GM04503 (cell line): ENCODE data around the gene WDR91.
A peak's percentile ranks its signal among the peaks of the same experiment; 100 is the strongest.
"Not testable (repeated sequence)": the region's sequence is repeated elsewhere in the genome, so short reads cannot be mapped to it uniquely, and the experiment has no call there.

Experiments
- DNase-seq: peaks from one replicate; pipeline ENCODE4 v3.0.0-alpha.2; 2012; ENCODE audit warnings: low read depth

Gene WDR91

DNA sequence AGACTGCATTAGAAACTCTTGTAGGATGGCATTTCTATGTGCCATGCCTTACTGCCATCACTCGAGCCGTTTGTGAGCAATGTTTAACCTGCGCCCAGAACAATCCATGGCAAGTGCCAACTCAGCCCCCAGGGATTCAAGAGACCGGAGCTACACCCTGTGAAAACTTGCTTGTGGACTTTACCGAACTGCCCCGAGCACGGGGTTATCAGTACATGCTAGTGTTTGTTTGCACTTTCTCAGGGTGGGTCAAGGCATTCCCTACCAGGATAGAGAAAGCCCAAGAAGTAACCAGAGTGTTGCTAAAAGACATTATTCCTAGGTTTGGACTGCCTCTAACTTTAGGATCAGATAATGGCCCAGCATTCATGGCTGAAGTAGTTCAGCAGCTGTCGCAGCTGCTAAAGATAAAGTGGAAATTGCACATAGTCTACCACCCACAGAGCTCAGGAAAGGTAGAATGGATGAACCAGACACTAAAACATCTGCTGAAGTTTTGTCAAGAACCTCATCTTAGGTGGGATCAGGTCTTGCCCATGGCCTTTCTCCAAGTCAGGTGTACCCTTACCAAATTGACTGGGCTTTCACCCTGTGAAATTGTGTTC lies 31.9 kb downstream of the WDR91 start:
- DNase-seq = no peak

DNA sequence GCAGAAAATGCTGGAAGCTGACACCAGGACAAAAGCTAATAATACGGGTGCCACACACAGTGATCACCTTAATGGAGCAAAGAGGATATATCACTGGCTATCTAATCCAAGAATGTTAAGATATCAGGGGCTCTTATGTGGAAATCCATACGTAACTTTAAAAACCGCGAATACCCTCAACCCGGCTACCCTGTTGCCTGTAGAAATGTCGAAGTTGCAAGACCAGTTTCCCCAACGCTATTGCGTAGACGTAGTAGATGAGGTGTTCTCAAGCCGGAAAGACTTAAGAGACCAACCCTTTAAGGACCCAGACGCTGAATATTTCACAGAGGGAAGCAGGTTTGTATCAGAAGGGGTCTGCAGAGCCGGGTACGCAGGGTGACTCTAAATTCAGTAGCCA lies 33.0 kb downstream of the WDR91 start:
- DNase-seq = no peak

DNA sequence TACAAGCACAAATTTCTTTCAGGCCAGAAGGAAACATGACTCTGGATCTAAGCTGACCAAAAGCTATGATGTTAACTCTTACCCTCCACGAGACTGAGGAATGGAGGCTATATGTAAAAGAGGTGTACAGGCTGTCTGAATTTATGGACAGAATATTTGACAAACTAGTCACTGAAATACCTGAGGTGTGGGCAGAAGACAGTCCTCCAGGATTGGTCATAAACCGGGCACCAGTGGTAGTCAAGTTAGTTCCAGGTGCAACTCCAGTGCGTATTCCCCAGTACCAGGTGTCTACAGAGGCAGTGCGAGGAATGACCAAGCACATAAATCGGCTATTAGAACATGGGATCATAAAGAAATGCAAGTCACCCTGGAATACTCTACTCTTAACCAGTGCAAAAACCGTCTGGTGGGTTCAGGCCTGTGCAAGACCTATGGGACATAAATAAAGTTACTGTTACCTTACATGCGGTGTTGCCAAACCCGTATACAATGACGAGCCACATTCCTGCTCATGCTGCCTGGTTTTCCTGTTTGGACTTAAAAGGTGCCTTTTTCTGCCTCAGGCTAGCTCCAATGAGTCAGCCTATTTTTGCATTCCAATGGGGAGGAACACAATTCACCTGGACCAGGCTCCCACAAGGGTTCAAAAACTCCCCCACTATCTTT lies 34.2 kb downstream of the WDR91 start:
- no peak for DNase-seq

DNA sequence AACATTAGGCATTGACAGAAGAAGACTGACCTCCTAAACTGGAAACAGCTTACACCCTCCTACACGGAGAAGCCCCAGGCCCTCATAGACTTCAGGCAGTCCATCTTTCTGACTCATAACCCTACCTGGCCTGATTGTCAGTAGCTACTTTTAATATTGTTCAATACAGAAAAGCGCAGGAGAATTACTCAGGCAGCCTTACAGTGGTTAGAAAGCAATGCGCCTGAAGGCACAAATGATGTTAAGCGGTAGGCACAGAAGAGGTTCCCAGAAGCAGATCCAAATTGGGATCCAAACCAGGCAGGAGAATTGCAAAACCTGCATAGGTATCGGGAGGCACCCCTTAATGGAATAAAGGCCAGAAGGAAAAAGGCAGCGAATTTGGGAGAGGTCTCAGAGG lies 35.4 kb downstream of the WDR91 start:
- no peak for DNase-seq

DNA sequence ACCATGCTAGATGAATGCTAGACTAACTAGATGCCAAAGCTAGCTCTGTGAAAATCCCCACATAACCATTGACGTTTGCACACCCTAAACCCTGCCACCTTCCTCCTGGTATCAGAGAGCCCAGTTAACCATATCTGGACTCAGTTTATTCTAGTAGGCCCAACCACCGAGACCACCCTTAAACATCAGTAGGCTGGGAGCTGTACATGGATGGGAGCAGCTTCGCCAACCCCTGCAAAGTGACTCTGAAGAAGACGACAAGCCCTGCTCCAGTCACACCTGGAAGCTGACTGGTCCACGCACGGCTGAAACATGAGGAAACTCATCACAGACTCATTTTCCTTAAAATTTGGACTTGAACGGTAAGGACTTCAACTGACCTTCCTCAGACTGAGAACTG lies 36.4 kb downstream of the WDR91 start:
- no peak for DNase-seq

DNA sequence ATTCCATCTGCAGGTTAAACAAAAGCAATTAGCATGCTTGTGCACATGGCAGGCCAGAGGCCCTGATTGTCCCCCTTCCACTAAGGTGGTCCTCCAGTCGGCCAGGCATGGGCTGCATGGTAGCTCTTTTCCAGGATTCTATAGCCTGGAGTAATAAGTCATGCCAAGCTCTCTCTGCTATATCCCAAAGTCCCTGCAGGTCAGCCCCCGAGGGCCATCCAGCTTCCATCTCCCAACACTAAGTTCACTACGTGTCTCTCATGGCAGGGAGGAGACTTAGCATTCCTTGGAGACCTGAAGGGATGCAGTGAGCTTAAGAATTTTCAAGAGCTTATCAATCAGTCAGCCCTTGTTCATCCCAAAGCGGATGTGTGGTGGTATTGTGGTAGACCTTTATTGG lies 37.4 kb downstream of the WDR91 start:
- DNase-seq = not testable (repeated sequence)

DNA sequence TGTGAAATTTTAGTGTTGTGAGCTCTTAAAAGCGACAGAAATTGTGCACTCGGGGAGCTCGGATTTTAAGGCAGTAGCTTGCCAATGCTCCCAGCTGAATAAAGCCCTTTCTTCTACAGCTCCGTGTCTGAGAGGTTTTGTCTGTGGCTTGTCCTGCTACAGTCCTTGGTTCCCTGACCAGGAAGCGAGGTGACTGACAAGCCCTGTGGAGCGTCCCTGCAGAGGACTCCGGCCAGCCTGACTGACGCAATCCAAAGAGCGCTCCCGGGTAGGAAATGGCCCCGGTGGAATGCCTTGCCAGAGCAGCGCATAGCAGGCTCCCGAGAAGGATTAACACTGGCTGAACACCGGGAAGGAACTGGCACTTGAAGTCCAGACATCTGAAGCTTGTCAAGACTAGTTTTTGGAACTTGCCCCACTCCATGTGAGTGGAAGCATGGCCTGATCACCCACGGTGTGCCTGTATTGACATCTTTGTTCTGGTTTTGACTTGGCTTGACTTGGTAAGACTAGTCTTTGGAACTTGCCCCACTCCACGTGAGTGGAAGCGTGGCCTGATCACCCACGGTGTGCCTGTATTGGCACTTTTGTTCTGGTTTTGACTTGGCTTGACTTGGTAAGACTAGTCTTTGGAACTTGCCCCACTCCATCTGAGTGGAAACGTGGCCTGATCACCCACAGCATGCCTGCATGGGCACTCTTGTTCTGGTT lies 39.6 kb downstream of the WDR91 start:
- DNase-seq = not testable (repeated sequence)

DNA sequence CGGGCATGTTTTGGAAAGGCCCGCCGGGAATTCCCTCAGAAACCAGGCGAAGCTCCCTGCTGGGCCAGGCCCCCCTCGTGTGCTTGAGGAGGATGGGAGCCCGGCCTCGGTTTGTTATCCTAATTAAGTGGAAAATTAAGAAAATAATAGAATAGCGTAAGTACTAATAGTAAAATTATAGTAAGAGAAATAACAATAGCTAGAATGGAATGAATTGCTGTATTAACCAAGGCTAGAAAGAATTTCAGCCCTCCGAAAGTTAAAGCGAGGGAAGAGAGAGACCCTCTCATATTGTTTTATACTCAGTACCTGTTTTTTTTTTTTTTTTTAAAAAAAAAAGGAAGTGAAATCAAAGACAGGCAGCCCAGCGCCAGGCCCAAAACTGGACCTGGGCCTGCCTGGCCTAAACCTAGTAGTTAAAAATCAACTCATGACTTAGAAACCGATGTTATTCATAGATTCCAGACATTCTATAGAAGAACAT lies 40.3 kb downstream of the WDR91 start:
- not testable (repeated sequence) for DNase-seq

DNA sequence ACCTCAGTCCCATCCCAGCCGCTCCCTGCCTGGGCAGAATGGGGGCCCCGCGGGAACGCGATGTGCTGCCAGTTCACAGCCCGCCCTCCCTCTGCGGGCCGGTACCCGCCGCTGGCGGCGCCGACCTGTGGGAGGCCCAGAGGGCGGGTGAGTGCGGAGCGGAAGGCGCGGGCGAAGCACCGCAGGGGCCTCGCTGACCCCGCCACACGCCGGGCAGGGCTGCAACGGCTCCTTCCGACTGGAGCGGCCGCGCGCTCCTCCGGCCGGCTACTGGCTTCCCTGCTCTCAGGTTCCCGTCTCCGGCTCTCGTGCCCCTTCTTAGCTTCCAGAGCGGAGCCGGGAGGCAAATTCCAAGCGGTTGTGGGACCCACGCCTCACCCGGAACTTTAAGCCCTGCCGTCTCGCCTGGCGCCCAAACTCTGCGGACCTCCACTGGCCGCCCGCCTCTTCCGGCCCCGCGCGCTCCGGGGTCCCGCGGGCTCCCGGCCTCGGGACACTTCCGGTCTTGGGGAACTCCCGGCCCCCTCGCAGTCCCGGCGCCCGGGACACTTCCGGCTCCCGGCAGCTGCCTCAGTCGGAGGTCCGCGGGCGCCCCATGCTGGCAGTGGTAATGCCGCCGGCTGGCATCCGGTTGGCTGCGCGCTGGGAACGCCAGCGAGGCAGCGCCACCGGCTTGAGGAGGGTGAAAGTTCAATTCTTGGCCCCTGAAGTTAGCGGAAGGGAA lies 40.9 kb downstream of the WDR91 start, which contains the start of gene CYREN:
Gene CYREN (minus strand): TSS at position 434 of the 724 bp plus-strand sequence. CDS start 1,785 bp downstream, outside the sequence.
- DNase-seq = peak; percentile 61

DNA sequence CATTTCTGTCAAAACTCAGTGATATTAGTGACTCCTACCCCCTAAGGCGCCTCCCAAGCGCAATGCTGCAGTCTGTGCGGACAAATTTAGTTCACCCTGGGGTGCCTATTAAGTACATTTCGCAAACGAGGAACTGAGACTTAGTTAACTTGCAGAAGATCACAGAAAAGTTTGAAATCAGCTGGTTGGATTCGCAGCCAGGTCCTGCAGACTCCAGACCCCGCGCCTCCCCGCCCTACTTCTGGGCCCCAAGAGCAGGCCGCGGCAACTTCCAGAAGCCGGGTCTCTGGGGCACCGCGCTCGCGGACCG lies 41.4 kb downstream of the WDR91 start:
- DNase-seq = no peak

DNA sequence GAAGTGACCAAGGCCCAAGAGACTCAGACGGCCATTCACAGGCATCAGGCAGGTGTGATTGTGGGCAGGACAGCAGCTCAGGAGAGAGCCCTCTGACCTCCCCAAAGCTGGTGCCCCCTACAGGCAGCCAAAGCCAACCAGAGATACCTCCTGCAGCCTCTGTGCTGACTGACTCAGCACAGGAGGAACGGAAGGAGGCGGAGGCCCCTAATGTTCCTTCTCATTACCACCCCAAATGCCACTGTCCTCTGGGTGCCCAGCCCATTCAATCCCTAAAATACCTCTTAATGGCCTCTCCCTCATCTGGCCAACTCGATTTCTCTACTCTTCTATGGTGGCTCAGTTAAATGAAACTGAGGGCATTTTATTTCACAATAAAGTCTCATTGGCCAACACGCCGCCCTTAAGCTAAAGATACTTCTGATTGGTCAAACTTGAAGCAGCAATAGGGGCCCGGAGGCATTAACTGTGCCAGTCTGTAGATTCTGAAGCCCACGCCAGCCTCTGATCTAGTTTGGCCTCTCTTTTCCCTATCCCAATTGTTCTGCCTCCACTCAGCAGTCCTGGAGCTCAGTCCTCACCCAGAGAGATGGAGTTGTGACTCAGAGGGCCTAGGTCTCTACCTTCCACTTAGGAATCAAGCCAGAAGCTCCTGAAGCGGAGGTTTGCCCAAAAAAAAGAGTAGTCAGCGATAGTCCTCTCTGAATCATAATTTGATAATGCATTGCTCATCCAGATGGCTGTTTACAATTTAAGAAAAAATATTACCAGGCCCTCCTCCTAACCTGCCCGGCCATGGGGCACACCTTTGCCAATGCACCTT lies 42.0 kb downstream of the WDR91 start:
- no peak for DNase-seq

DNA sequence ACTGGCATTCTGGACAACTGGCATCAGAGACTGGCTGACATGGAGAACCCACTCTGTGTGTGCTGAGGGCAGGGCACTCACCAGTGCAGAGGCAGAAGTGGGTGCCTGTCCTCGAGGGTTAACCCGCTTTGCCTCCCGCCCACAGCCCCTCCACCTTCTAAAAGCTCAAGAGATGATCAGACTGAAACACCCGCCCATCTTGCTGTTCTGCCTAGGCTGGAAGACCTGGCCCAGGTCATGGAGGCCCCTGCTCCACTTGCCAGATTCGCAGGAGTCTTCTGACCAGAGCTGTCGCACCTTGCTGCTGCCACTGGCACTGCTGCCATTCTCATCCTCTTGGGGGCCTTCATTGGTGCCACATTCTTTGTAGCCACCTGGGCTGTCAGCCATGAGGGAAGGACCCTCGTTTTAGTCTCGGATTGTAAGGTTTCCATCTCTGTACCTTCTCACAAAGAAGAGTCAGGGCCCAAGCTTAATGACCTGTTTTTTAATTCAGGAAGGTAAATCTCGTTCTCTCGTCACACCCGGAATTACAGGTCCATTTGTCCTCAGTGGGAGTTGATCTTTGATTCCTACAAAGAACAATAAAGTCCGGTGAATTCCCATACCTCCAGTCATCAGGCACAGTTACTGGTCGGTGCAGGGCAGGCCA lies 42.7 kb downstream of the WDR91 start:
- no peak for DNase-seq

DNA sequence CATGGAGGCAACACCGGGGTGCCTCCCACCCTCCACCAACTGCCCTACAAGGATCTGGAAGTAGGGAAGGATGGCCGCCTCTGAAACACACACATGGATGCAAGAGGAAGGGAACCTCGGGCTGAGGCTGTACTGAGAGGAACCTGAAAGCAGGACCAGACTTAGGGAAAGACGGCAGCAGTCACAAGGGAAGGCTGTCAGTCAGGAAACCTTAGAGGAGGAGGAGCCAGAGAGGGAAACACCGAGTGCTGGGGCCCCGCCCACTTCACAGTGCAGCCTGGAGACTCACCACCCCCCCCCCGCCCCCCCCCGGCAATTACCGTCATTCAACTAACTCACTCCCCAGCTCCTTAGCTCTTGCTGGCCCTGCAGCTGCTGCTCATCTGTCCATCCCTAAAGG lies 43.3 kb downstream of the WDR91 start:
- DNase-seq = no peak

DNA sequence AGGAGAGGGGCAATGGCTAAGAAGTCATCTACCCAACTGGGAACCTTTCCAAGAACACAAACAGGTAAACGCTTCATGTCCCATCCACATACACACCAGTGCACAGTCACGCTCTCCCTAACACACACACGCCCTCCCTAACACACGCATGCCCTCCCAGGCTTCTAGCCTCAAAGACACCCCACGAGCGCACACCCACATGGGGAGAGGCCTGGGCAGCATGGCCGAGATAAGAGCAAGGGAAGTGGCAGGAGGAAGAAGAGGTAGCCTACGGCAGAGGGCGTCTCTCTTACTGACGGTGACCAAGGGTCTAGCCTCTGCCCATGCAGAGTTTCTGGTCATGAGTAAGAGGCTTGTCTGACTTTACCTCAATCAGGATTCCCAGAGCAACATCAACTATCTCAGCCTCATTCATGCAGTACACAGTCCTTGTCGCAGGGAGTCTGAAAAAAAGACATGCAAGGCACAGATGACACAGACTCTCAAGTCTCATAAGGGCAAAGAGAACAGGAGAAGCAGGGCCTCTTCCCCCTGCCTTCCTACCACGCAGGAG lies 43.9 kb downstream of the WDR91 start:
- no peak for DNase-seq

DNA sequence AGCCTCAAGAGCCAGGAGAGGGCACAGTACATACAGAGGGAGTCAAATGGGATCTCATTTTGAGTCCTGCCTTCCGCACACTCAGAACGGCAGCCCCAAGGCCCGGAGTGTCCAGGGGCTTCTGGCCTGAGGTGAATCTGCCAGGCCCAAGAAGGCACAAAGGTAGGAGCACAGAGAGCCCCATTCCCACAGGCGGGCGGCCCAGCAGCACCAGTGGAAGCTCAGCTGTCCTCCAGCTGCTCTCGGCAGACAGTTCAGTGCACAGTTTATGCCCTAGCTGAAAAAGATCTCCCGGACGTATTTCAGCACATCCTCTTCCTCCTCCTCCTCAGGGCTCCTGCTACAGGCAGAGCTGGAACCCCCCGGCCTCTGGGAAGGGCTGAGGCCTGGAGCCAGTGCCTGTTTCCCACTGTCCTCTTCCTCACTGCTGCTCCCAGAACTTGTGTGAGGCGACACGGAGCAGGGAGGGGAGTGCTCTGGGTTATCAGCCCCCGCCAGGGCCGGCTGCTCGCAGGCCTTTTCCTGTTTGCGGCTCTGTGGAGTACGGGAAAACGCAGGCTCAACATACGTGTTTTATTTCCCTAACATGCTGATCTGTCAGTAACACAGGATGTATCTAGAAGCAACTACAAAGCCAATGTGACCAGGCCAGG lies 44.9 kb downstream of the WDR91 start:
- DNase-seq = no peak

DNA sequence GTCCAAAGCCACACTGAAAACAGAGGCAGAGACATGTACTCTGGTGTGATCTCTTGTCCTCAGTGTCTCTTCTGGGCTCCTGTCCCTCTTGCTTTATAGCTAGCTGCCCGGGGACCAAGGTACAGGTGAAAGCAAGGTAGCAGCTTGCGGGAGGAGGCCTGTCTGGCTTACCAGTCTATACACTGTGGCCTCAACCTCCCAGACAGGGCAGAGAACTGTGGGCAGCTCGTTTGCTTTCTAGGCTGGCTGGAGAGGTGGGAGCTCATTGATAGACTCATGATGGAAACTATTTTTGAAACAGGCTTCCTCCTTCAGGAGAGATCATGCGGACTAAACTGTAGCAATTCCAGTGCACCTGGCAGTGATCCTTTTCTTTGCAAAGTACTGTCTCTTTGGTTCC lies 45.5 kb downstream of the WDR91 start:
- no peak for DNase-seq

DNA sequence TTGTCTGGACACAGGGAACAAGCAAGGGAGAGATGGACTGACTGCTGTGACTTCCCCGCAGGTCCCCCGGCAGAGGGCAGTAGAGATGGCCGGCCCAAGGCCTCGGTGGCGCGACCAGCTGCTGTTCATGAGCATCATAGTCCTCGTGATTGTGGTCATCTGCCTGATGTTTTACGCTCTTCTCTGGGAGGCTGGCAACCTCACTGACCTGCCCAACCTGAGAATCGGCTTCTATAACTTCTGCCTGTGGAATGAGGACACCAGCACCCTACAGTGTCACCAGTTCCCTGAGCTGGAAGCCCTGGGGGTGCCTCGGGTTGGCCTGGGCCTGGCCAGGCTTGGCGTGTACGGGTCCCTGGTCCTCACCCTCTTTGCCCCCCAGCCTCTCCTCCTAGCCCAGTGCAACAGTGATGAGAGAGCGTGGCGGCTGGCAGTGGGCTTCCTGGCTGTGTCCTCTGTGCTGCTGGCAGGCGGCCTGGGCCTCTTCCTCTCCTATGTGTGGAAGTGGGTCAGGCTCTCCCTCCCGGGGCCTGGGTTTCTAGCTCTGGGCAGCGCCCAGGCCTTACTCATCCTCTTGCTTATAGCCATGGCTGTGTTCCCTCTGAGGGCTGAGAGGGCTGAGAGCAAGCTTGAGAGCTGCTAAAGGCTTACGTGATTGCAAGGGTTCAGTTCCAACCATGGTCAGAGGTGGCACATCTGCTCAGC lies 46.8 kb downstream of the WDR91 start:
- no peak for DNase-seq

DNA sequence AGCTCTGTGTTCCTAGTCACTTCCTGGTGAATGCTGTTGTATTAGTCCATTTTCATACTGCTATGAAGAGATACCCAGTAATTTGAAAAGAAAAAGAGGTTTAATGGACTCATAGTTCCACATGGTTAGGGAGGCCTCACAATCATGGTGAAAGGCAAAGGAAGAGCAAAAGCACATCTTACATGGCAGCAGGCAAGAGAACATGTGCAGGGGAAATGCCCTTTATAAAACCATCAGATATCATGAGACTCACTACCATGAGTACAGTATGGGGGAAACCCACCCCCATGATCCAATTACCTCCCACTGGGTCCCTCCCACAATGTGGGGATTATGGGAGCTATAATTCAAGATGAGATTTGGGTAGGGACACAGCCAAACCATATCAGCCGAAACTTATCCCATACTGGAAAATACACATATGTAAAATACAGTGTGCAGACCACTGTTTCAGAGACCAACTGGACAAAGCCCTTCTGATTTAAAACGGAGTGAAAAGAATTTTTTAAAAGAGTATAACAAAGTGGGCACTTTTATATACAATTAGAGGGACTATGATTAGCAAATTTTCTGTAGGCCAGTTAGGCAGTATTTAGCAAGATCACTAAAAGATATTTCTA lies 48.8 kb downstream of the WDR91 start:
- DNase-seq = no peak

DNA sequence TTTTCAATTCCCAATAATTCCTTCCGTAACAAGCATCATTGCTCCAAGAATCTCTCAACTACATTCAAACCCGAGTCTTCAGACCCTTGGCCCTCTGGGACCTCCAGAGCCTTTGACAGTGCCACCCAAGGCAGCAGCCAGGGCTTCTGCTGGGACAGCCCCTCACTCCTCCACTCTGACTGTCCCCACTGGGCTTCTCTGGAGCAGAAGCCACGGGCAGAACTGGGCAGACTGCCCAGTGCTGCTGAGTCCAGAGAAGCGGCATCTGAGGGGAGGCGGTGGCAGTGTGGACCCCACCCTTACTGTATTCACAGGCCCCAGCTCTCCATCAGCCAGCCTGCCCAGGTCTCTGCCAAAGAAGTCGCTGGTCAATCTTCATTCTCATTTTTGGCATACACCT lies 49.7 kb downstream of the WDR91 start:
- no peak for DNase-seq
